ENCODE measurements around the gene POLD1.
"Not testable (repeated sequence)": the region's sequence is repeated elsewhere in the genome, so short reads cannot be mapped to it uniquely, and the experiment has no call there.

The POLD1 gene

GRCh38 chr19:50383852-50384684 is at the start of gene POLD1:
POLD1 (plus strand) TSS chr19:50384347; CDS start chr19:50398852, 14,505 bp downstream.
- no peak for FAIRE-seq

DNA sequence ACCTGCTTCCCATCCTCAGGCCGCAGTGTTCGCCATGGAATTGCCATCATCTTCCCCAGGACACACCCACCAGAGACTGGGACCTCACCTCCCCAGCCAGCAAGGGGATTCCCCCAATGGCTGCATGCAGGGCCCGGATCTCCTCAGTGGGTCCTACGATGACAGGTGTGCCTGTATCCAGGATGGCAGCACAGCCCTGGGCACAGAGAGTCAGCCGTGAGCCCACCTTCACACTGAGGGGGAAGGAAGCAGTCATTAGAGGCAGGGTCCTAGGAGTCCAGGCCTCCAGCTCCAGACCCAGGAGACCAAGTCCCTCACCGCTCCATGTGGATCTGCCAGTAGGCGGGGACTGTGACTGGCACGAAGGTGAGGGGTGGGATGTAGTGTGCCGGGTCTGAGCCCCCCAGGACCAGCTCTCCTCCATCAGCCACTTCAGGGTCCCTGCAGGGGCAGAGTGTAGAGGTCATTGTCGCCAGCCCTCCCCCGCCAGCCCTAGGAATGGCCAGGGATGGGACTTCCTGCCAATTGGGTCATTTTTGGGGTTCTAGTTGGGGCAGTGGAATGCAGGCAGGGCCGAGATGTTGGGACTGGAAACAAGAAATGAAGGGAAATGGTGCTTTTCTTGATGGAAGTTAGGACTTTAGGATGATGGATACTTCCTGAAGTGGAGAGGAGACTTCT is 49.3 kb upstream of the POLD1 start:
- FAIRE-seq = no peak

DNA sequence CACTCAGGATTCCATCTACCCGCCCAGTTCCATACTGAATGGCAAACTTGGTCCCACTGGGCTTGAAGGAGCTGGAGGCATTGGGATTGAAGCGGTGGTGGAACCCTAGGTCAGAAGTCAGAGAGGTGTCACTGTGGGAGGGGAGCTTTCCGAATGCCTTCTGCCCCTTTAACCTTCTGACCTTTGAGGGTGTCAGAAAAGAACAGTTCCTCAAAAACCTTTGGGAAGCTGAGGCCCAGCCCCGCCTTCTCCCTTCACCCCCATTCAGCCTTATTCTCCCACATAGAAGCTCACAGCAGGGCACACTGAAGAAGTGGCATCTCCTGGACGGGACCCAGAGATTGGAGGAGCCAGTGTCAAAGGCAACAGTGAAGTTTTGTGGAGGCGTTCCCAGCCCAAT is 47.1 kb upstream of the POLD1 start:
- FAIRE-seq = not testable (repeated sequence)

GRCh38 chr19:50340331-50340730 is 43.8 kb upstream of the POLD1 start:
- FAIRE-seq = no peak

DNA sequence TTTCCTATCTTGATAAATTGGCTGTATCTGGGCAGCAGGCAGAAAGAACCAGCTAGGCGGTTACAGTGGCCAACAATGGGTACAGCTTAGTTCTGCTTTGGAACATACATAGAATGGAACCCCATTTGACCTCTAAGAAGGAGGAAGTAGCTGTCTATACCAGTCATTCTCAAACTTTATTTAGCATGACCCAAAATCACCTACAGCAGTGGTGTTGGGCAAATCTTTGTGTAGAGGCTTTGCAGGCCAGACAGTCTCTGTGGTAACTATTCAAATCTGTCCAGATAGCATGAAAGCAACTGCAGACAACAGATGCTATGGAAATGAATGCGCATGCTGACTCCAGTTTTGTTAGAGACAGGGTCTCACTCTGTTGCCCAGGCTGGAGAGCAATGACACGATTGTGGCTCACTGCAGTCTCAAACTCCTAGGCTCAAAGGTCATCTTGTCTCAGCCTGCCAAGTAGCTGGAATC is 43.0 kb upstream of the POLD1 start:
- FAIRE-seq = no peak

- FAIRE-seq = no peak
Observed at GRCh38 chr19:50344661-50345318, 39.4 kb upstream of the POLD1 start.

DNA sequence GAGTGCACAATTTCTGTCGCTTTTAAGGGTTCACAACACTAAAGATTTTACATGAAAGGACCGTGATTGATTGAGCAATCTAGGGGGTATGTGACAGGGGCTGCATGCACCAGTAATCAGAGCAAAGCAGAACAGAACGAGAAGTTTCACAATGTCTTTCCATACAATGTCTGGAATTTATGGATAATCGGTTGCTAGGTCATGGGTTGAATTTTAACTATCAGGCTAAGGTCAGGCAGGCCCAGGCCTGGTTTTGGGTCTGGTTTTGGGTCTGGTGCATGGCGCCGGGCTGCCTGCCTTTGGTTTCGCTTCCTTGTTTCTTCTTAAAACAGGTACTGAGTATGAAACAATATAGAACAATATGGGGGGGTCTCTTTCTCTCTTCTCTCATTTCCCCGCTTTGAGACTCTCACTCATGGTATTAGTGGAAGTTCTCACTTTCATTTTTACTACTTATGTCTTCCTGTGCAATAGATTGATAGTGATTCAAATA is 37.0 kb upstream of the POLD1 start:
- FAIRE-seq = not testable (repeated sequence)

GRCh38 chr19:50349277-50350057 is 34.7 kb upstream of the POLD1 start:
- FAIRE-seq = no peak

GRCh38 chr19:50352242-50352641 is 31.9 kb upstream of the POLD1 start:
- FAIRE-seq = no peak

DNA sequence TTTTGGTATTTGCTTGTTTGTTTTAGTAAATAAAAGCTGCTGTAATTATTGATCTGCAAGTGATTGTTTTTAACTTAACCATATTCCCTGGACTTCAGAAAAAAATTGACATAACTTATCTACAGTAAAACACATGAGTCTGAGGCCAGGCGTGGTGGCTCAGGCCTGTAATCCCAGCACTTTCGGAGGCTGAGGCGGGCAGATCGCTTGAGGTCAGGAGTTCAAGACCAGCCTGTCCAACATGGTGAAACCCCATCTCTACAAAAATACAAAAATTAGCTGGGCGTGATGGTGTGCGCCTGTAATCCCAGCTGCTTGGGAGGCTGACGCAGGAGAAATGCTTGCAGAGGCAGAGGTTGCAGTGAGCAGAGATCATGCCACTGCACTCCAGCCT is 30.7 kb upstream of the POLD1 start:
- FAIRE-seq = not testable (repeated sequence)

- no peak for FAIRE-seq
Observed at GRCh38 chr19:50356691-50357177, 27.4 kb upstream of the POLD1 start.

GRCh38 chr19:50357178-50358100 is 26.7 kb upstream of the POLD1 start:
- no peak for FAIRE-seq

DNA sequence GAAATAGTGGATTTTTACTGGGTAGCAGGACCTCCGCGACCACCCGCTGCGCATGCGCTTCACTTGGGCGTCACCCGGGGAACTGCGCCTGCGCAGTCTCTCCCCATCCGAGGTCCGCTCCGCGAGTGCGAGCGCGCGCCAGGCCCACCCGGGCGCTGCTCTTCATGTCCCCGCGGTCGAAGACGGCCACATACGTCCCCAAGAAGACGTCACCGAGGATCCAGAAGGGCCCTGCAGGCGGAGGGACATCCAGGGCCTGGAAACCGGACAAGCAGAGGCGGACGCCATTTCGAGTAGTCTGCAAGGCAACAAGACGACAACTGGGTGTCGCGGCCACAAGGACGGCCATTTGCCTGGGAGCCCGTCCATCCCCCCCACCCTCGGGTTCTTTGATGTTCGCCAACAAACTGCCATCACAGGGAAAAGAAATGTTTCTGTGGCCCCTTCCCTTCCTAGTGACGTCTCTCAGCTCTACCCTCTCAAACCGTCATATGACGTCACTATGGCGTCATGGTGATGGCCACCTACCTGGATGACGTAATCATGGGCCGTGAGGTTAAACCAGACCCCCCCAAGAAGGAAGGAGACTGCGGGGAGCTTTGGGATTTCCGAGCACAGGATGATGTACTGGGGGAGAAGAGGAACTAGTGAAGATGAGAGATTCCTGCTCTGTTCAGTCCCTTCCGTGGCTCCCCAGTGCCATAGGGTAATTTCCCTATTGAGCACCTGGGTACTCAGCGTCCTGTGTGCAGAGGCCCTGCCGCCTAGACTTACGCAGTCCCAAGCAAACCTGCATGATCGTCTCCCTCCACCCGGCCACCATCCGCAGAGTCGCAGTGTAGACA is 25.4 kb upstream of the POLD1 start:
- FAIRE-seq = no peak

GRCh38 chr19:50359328-50359818 is 24.8 kb upstream of the POLD1 start:
- no peak for FAIRE-seq

GRCh38 chr19:50361290-50362029 is 22.7 kb upstream of the POLD1 start:
- no peak for FAIRE-seq

DNA sequence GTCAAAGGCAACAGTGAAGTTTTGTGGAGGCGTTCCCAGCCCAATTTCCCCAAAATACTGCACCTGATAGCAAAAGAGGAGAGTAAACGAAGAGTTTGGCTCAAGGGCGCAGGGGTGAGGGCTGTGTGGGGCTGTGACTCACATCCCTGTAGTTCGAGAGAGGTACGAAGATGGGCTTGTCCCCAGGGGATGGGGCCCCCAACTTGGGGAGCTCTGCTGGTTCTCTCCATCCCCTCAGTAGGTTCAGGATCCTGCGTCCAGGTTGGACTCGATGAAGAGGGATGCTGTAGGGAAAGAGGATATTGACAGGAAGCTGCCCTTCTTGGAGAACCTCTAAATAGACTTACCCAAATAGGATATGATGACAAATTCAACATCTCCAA is 22.1 kb upstream of the POLD1 start:
- FAIRE-seq = no peak

DNA sequence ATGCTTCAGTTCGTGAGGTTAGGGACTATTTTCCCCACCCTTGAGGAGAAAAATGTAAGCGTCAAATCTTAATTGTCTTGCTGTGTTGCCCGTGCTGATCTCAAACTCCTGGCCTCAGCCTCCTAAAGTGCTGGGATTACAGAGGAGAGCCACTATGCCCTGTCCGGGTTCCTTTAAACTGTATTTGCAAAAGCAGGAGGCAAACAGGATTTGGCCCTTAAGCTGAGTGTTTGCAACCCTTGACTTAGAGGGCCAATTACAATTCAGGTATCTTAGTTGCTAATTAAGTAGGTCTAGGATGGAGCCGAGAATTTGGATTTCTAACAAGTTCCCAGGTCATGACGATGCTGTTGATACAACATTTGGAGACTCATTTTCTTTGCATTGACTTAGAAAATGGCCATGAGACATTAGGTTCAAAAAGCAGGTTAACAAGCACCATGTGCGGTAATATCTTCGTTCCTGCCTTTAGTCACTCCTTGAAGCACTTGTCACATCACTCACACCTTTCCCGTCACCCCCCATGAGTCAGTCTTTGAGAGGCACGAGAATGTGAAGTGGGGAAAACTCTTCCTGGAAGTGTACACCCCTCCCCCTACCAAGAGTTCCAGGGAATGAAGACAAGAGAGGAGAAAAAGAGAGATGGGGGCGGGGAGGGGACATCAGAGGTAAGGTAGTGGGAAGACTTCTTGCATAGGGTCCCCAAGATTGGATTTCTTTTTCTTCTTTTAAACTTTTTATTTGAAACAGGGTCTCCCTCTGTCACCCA is 21.3 kb upstream of the POLD1 start:
- no peak for FAIRE-seq
